B cell (primary cell): ENCODE data around the gene PSENEN. TPM values are rescaled to one million over a fixed set of nuclear protein-coding genes. Genes with fewer than 3 reads are reported as not detected.
A peak's percentile ranks its signal among the peaks of the same experiment; 100 is the strongest.

Experiments used
- ATAC-seq: fragments of 200-7000 bp; cut with Tn5 transposase; one replicate; pipeline ENCODE4 v1.10.0; 2021; ENCODE audit warnings: low read depth, mild to moderate bottlenecking, moderate number of reproducible peaks, moderate library complexity
- CTCF ChIA-PET: fragments of 350-600 bp; sonication (Branson Sonifier 250); formaldehyde crosslinking; loops from one replicate; lab custom pipeline; 2021; ENCODE audit warnings: antibody characterized with exemption, inconsistent platforms; lab: Charles Lee
- POLR2A ChIA-PET: fragments of 350-600 bp; sonication (Branson Sonifier 250); formaldehyde crosslinking; loops from one replicate; lab custom pipeline; 2021; ENCODE audit warnings: antibody characterized with exemption; lab: Charles Lee
- DNase-seq: peaks from one replicate; pipeline ENCODE4 v3.0.0; 2013
- H2AFZ ChIP-seq: 2 replicates; pipeline ENCODE4 v1.6.1; 2012; ENCODE audit warnings: mild to moderate bottlenecking, low read depth, low read length; ENCODE audit not compliant: insufficient read depth, poor library complexity, severe bottlenecking
- H3K27ac ChIP-seq, 2 donors: 1 replicate in 1 of 2; 2 replicates in 1 of 2; pipeline ENCODE4 v1.5.1; 2012 to 2013; ENCODE audit warnings: low read length in 2 of 2, mild to moderate bottlenecking in 2 of 2, moderate library complexity in 1 of 2
- H3K27me3 ChIP-seq, 4 experiments: fragments of 200-600 bp in 1 of 4; sonication (generic) in 1 of 4; replicated peaks in 1 of 4; 1 replicate in 2 of 4; 2 replicates in 2 of 4; pipeline versions ENCODE4 v1.6.1 to v1.7.0; 2013 to 2016; ENCODE audit warnings: low read length in 3 of 4, mild to moderate bottlenecking in 2 of 4, mixed read lengths in 1 of 4, moderate library complexity in 1 of 4; ENCODE audit not compliant: insufficient read depth in 4 of 4, control insufficient read depth in 3 of 4; ENCODE audit errors: control extremely low read depth in 1 of 4
- H3K36me3 ChIP-seq, 2 experiments: replicated peaks in 1 of 2; 1 replicate in 1 of 2; 2 replicates in 1 of 2; pipeline versions ENCODE4 v1.6.1 to v1.7.1; 2013; ENCODE audit warnings: low read length in 1 of 2; ENCODE audit not compliant: insufficient read depth in 2 of 2, control insufficient read depth in 1 of 2; ENCODE audit errors: control extremely low read depth in 1 of 2, extremely low read depth in 1 of 2
- H3K4me1 ChIP-seq, 2 donors: fragments of 200-600 bp in 1 of 2; sonication (generic) in 1 of 2; 1 replicate in 1 of 2; 2 replicates in 1 of 2; pipeline versions ENCODE4 v1.5.1 to v1.6.1; 2013 to 2017; ENCODE audit warnings: low read length in 2 of 2; ENCODE audit not compliant: control insufficient read depth in 2 of 2, insufficient read depth in 2 of 2
- H3K4me2 ChIP-seq: replicated peaks from 2 replicates; pipeline ENCODE3; 2012; ENCODE audit warnings: mild to moderate bottlenecking, low read depth, low read length; ENCODE audit not compliant: poor library complexity, severe bottlenecking
- H3K4me3 ChIP-seq, 5 experiments: fragments of 200-600 bp in 1 of 5; sonication (generic) in 1 of 5; 1 replicate in 3 of 5; 2 replicates in 2 of 5; pipeline versions ENCODE4 v1.5.1 to v1.7.0; 2011 to 2016; ENCODE audit warnings: low read length in 4 of 5, mild to moderate bottlenecking in 4 of 5, low read depth in 2 of 5, control low read depth in 1 of 5, moderate library complexity in 1 of 5; ENCODE audit not compliant: insufficient read depth in 1 of 5; ENCODE audit errors: control extremely low read depth in 1 of 5, extremely low read depth in 1 of 5
- H3K79me2 ChIP-seq: fragments of 200-600 bp; sonication (generic); one replicate; pipeline ENCODE4 v1.6.0; 2016; ENCODE audit warnings: low read length; ENCODE audit not compliant: control insufficient read depth, insufficient read depth
- H3K9ac ChIP-seq: fragments of 200-600 bp; sonication (generic); 2 replicates; pipeline ENCODE4 v1.6.1; 2017; ENCODE audit warnings: mild to moderate bottlenecking, low read length, moderate library complexity
- H3K9me3 ChIP-seq, 3 donors: one replicate each; pipeline versions ENCODE4 v1.6.1 to v1.7.1; 2013; ENCODE audit warnings: low read length in 2 of 3; ENCODE audit not compliant: control insufficient read depth in 2 of 3, insufficient read depth in 1 of 3; ENCODE audit errors: control extremely low read depth in 1 of 3
- H4K20me1 ChIP-seq: 2 replicates; pipeline ENCODE4 v1.6.0; 2012; ENCODE audit warnings: mild to moderate bottlenecking, low read length; ENCODE audit not compliant: insufficient read depth, control insufficient read depth, poor library complexity, severe bottlenecking
- H3K27ac Mint-ChIP-seq: one replicate; pipeline ENCODE4 v1.8.0; 2021; ENCODE audit warnings: mixed read lengths
- H3K27me3 Mint-ChIP-seq: one replicate; pipeline ENCODE4 v1.8.0; 2021; ENCODE audit warnings: mixed read lengths
- H3K4me1 Mint-ChIP-seq: one replicate; pipeline ENCODE4 v1.8.0; 2021; ENCODE audit warnings: mixed read lengths
- H3K4me3 Mint-ChIP-seq: one replicate; pipeline ENCODE4 v1.8.0; 2021; ENCODE audit warnings: mixed read lengths
- H3K9me3 Mint-ChIP-seq: one replicate; pipeline ENCODE4 v1.8.0; 2022; ENCODE audit warnings: mixed read lengths; ENCODE audit not compliant: insufficient read depth
- EZH2 ChIP-seq: IDR thresholded peaks from 2 replicates; pipeline ENCODE4 v1.6.1; 2012; ENCODE audit warnings: borderline replicate concordance, low read depth, mild to moderate bottlenecking, moderate library complexity, low read length; ENCODE audit not compliant: insufficient read depth, poor library complexity, severe bottlenecking
- WGBS: methylation state at CpG from one replicate; pipeline ENCODE4 v1.1.5; 2013; ENCODE audit warnings: missing lambda C conversion rate; ENCODE audit not compliant: insufficient coverage; 5-methylcytosine and 5-hydroxymethylcytosine counted together
- intact Hi-C: fragments of 100-400 bp; cut with micrococcal nuclease; formaldehyde crosslinking; loops from one replicate; pipeline ENCODE4 v1.10.0; 2022
- polyA plus RNA-seq: library from polyadenylated mRNA; depleted of rRNA; stranded (reverse); fragments of >200 nt; gene quantifications from 2 replicates; pipeline ENCODE4 v1.2.3, GENCODE V29; 2012
- total RNA-seq, 2 donors: library from RNA; stranded (reverse); fragments of 120-200 nt in 1 of 2; gene quantifications; 1 replicate in 1 of 2; 2 replicates in 1 of 2; pipeline versions ENCODE4 v1.2.3 to v1.2.4, GENCODE V29; 2013 to 2022
- TF ChIP-seq, protein P1 (sequence below): fragments of 200-600 bp; IDR thresholded peaks from one replicate; pipeline ENCODE4 v1.8.0; 2022; ENCODE audit warnings: antibody characterized with exemption, mild to moderate bottlenecking

The PSENEN gene
- total and polyA plus RNA-seq, 2 donors (not counting 1 experiment from before 2014, with no cell fraction given) = 17.7 to 36.4 TPM

DNA sequence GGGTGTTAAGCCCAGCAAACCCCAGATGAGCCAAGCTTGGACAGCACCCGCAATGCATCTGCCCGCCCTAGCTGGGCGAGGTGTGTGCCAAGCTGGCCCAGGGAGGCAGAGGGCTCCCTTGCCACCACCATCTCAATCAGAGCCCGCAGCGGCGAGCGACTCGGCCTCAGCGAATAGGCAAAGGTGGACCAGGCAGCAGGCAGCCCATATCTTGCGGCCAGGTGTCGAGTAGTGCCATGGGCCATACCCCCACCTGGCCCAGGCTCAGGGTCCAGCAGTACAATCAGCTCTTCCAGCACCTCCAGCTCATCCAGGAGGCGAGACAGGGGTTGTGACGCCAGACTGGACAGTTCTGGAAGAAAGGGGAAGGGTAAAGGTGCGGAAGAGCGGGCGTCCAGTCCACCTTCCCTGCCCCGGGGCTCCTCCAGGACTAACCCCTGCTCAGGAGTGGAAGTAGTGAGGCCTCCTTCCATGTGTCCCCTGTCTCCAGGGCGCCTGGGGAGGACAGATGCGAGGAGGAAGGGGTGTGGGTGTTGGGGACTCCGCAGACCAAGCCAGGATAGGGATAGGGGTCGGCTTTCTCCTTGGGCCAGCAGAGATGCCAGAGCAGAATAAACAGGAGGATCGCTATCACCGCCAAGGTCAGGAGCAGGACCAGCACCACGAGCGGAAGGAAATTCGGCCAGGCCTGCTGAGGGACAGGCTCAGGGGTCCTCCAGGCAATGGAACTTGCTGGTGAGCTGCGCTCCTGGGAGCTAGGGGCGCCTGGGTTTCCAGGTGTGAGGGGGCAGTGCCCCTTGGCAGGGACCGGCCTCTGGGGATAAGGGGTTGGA lies 6.0 kb upstream of the PSENEN start:
- H3K4me3 Mint-ChIP-seq = peak overlapping the region; percentile 61
- CTCF ChIA-PET = interaction anchor here (1.1 to 1.6 kb wide), 4 partner anchors 9 to 37 kb away, joined by 3 to 7 read pairs (median 4); partner anchors contain the start of gene LIN37
- Histone ChIP-seq H3K9me3 (no peaks in the 10 kb centered on the region), H3K4me1 (peaks cover 34 to 62% of the 10 kb centered on the region in 2 donors), H3K4me2 (peak overlapping the region; percentile 100), H3K4me3 (peak overlapping the region in 4 of 5 experiments; percentile 81 to 93 (median 84)), H4K20me1 (peaks cover 34% of the 10 kb centered on the region), H3K27ac (no peak overlapping the region), H3K9ac (peak overlapping the region; percentile 91), H3K79me2 (peaks cover 49% of the 10 kb centered on the region), H3K36me3 (peaks cover 0 to 43% of the 10 kb centered on the region in 2 experiments), H3K27me3 (no peaks in the 10 kb centered on the region), H2AFZ (no peak overlapping the region)
- DNase-seq (no peak), ATAC-seq (no peak)
- 92% methylated on average over 24 of the region's 29 CpGs for whole genome bisulfite sequencing
- no peak for TF ChIP-seq EZH2
- TF ChIP-seq, protein P1, sequence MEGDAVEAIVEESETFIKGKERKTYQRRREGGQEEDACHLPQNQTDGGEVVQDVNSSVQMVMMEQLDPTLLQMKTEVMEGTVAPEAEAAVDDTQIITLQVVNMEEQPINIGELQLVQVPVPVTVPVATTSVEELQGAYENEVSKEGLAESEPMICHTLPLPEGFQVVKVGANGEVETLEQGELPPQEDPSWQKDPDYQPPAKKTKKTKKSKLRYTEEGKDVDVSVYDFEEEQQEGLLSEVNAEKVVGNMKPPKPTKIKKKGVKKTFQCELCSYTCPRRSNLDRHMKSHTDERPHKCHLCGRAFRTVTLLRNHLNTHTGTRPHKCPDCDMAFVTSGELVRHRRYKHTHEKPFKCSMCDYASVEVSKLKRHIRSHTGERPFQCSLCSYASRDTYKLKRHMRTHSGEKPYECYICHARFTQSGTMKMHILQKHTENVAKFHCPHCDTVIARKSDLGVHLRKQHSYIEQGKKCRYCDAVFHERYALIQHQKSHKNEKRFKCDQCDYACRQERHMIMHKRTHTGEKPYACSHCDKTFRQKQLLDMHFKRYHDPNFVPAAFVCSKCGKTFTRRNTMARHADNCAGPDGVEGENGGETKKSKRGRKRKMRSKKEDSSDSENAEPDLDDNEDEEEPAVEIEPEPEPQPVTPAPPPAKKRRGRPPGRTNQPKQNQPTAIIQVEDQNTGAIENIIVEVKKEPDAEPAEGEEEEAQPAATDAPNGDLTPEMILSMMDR = no peak
- H3K27me3 Mint-ChIP-seq = no peaks in the 10 kb centered on the region
- H3K9me3 Mint-ChIP-seq = no peaks in the 10 kb centered on the region
- peak overlapping the region; percentile 50 for H3K27ac Mint-ChIP-seq
- intact Hi-C loops = loop anchor here (1.0 to 10.0 kb wide), 8 partner anchors 19 to 475 kb away; partner anchors contain the start of genes ARHGAP33, PROSER3, ZNF146 and ZNF565
- H3K4me1 Mint-ChIP-seq = peaks cover 52% of the 10 kb centered on the region
- POLR2A ChIA-PET = interaction anchor here (0.7 to 1.5 kb wide), 4 partner anchors 9 to 23 kb away, joined by 3 to 10 read pairs (median 3); partner anchors contain the start of gene LIN37
